ENCODE results near the gene MRRF. TPM values are rescaled to one million over a fixed set of nuclear protein-coding genes. Genes with fewer than 3 reads are reported as not detected.

The MRRF gene
- total and polyA plus RNA-seq, 2 donors = 22.7 to 42.0 TPM

- DNase-seq (ENCODE audit: extremely low spot score) = no peak
- H3K36me3 ChIP-seq (ENCODE audit: insufficient read depth) = no peaks in the 10 kb centered on the region
- H3K27ac ChIP-seq (ENCODE audit: low read depth) = no peak within 1 kb of the TSS
- peak within 1 kb of the TSS; percentile 29 for H3K4me3 ChIP-seq (ENCODE audit: low read depth, low read length)
- 5% methylated on average over 39 of the region's 39 CpGs for whole genome bisulfite sequencing
- H3K4me1 ChIP-seq (ENCODE audit: insufficient read depth) = no peaks in the 10 kb centered on the region
Observed at GRCh38 chr9:122370869-122371755, 106.4 kb downstream of the MRRF start, which contains the start of gene PTGS1. Gene PTGS1 (plus strand): TSS chr9:122371024. CDS start chr9:122371085, 61 bp downstream.

- no peak overlapping the region for H3K27ac ChIP-seq (ENCODE audit: low read depth)
- no peak overlapping the region for H3K4me3 ChIP-seq (ENCODE audit: low read depth, low read length)
- WGBS = 60% methylated on average over 8 of the region's 8 CpGs
- no peak for DNase-seq (ENCODE audit: extremely low spot score)
- H3K36me3 ChIP-seq (ENCODE audit: insufficient read depth) = no peaks in the 10 kb centered on the region
- no peaks in the 10 kb centered on the region for H3K4me1 ChIP-seq (ENCODE audit: insufficient read depth)
Observed at GRCh38 chr9:122371846-122372245, 107.2 kb downstream of the MRRF start.

- no peak for DNase-seq (ENCODE audit: extremely low spot score)
- 55% methylated on average over 19 of the region's 19 CpGs for WGBS
- no peak overlapping the region for H3K4me3 ChIP-seq (ENCODE audit: low read depth, low read length)
- H3K27ac ChIP-seq (ENCODE audit: low read depth) = no peak overlapping the region
- H3K36me3 ChIP-seq (ENCODE audit: insufficient read depth) = no peaks in the 10 kb centered on the region
- no peaks in the 10 kb centered on the region for H3K4me1 ChIP-seq (ENCODE audit: insufficient read depth)
Observed at GRCh38 chr9:122372856-122373845, 108.5 kb downstream of the MRRF start.

- peak; percentile 37 for DNase-seq (ENCODE audit: extremely low spot score)
- no peaks in the 10 kb centered on the region for H3K4me1 ChIP-seq (ENCODE audit: insufficient read depth)
- 14% methylated on average over 14 of the region's 14 CpGs for WGBS
- H3K4me3 ChIP-seq (ENCODE audit: low read depth, low read length) = no peak overlapping the region
- H3K36me3 ChIP-seq (ENCODE audit: insufficient read depth) = no peaks in the 10 kb centered on the region
- no peak overlapping the region for H3K27ac ChIP-seq (ENCODE audit: low read depth)
Observed at GRCh38 chr9:122374885-122375420, 110.3 kb downstream of the MRRF start.

GRCh38 chr9:122376796-122377195 lies 112.1 kb downstream of the MRRF start:
- no peak for DNase-seq (ENCODE audit: extremely low spot score)
- Histone ChIP-seq H3K27ac (ENCODE audit: low read depth) (no peak overlapping the region), H3K4me1 (ENCODE audit: insufficient read depth) (no peaks in the 10 kb centered on the region), H3K36me3 (ENCODE audit: insufficient read depth) (no peaks in the 10 kb centered on the region), H3K4me3 (ENCODE audit: low read depth, low read length) (no peak overlapping the region)
- 50% methylated on average over 1 of the region's 1 CpG for WGBS

- Histone ChIP-seq H3K27ac (ENCODE audit: low read depth) (no peak overlapping the region), H3K36me3 (ENCODE audit: insufficient read depth) (no peaks in the 10 kb centered on the region), H3K4me3 (ENCODE audit: low read depth, low read length) (no peak overlapping the region), H3K4me1 (ENCODE audit: insufficient read depth) (no peaks in the 10 kb centered on the region)
- 54% methylated on average over 24 of the region's 24 CpGs for WGBS
- DNase-seq (ENCODE audit: extremely low spot score) = no peak
Observed at GRCh38 chr9:122377241-122378164, 112.8 kb downstream of the MRRF start.

- Histone ChIP-seq H3K36me3 (ENCODE audit: insufficient read depth) (no peaks in the 10 kb centered on the region), H3K27ac (ENCODE audit: low read depth) (no peak overlapping the region), H3K4me1 (ENCODE audit: insufficient read depth) (no peaks in the 10 kb centered on the region), H3K4me3 (ENCODE audit: low read depth, low read length) (no peak overlapping the region)
- DNase-seq (ENCODE audit: extremely low spot score) = no peak
- WGBS = 84% methylated on average over 8 of the region's 8 CpGs
Observed at GRCh38 chr9:122378236-122378635, 113.6 kb downstream of the MRRF start.

GRCh38 chr9:122379340-122379739 lies 114.7 kb downstream of the MRRF start:
- WGBS = 75% methylated on average over 1 of the region's 1 CpG
- Histone ChIP-seq H3K36me3 (ENCODE audit: insufficient read depth) (no peaks in the 10 kb centered on the region), H3K27ac (ENCODE audit: low read depth) (no peak overlapping the region), H3K4me3 (ENCODE audit: low read depth, low read length) (no peak overlapping the region), H3K4me1 (ENCODE audit: insufficient read depth) (no peaks in the 10 kb centered on the region)
- no peak for DNase-seq (ENCODE audit: extremely low spot score)

GRCh38 chr9:122380293-122380692 lies 115.6 kb downstream of the MRRF start:
- WGBS = 89% methylated on average over 4 of the region's 4 CpGs
- Histone ChIP-seq H3K36me3 (ENCODE audit: insufficient read depth) (no peaks in the 10 kb centered on the region), H3K4me1 (ENCODE audit: insufficient read depth) (no peaks in the 10 kb centered on the region), H3K4me3 (ENCODE audit: low read depth, low read length) (no peak overlapping the region), H3K27ac (ENCODE audit: low read depth) (no peak overlapping the region)
- no peak for DNase-seq (ENCODE audit: extremely low spot score)

Small RNA genes within 50 kb of the gene (small RNA-seq; reads per million reads assigned to genes)
- not detected for gene AL162424.1

Other genes starting within 250 kb of the MRRF start
- gene TTLL11, start 171.6 kb upstream of the MRRF start, total RNA-seq = 12.8 TPM
- gene TTLL11, start 171.6 kb upstream of the MRRF start, polyA plus RNA-seq = 14.4 TPM
- 24.7 TPM for gene NDUFA8, start 105.1 kb upstream of the MRRF start, total RNA-seq
- gene NDUFA8, start 105.1 kb upstream of the MRRF start, polyA plus RNA-seq = 107 TPM
- 8.4 TPM for gene MORN5, start 105.0 kb upstream of the MRRF start, total RNA-seq
- 22.9 TPM for gene MORN5, start 105.0 kb upstream of the MRRF start, polyA plus RNA-seq
- gene LHX6, start 35.9 kb upstream of the MRRF start, total RNA-seq = 2.2 TPM
- 6.8 TPM for gene LHX6, start 35.9 kb upstream of the MRRF start, polyA plus RNA-seq
- 19.1 TPM for gene RBM18, start within 50 bp of the MRRF start, total RNA-seq
- 14.4 TPM for gene RBM18, start within 50 bp of the MRRF start, polyA plus RNA-seq
- gene PTGS1, start 106.1 kb downstream of the MRRF start, total RNA-seq = 98.8 TPM
- 348 TPM for gene PTGS1, start 106.1 kb downstream of the MRRF start, polyA plus RNA-seq
- gene OR1J1, start 213.0 kb downstream of the MRRF start, total RNA-seq = not detected
- gene OR1J1, start 213.0 kb downstream of the MRRF start, polyA plus RNA-seq = not detected
- gene OR1J2, start 245.9 kb downstream of the MRRF start, total RNA-seq = not detected
- gene OR1J2, start 245.9 kb downstream of the MRRF start, polyA plus RNA-seq = not detected

Data from urinary bladder (tissue), 4 donors.